CD4-positive, CD25-positive, alpha-beta regulatory T cell (primary cell): ENCODE results near the gene RPL3. TPM values are rescaled to one million over a fixed set of nuclear protein-coding genes. Genes with fewer than 3 reads are reported as not detected.
A peak's percentile ranks its signal among the peaks of the same experiment; 100 is the strongest.

ENCODE experiments used
- ATAC-seq, 2 donors: fragments of 150-1000 bp; cut with Tn5 transposase; one replicate each; pipeline ENCODE4 v1.10.0; 2021; ENCODE audit warnings: low read depth in 2 of 2, moderate number of reproducible peaks in 2 of 2, moderate library complexity in 1 of 2
- DNase-seq, 3 donors: peaks; one replicate each; pipeline versions ENCODE4 v3.0.0 to v3.0.0-alpha.2; 2012 to 2022; ENCODE audit warnings: mixed read lengths in 1 of 3
- H3K27ac ChIP-seq: one replicate; pipeline ENCODE4 v1.7.0; 2013; ENCODE audit warnings: mild to moderate bottlenecking, low read length; ENCODE audit not compliant: insufficient read depth, poor library complexity, severe bottlenecking
- H3K27me3 ChIP-seq: one replicate; pipeline ENCODE4 v1.7.0; 2013; ENCODE audit warnings: low read length; ENCODE audit not compliant: control insufficient read depth, insufficient read depth
- H3K36me3 ChIP-seq: one replicate; pipeline ENCODE4 v1.7.0; 2013; ENCODE audit warnings: mild to moderate bottlenecking, low read length, moderate library complexity; ENCODE audit not compliant: control insufficient read depth, insufficient read depth
- H3K4me1 ChIP-seq: 2 replicates; pipeline ENCODE4 v1.7.0; 2013; ENCODE audit warnings: mild to moderate bottlenecking, low read length; ENCODE audit not compliant: insufficient read depth, control insufficient read depth, poor library complexity, severe bottlenecking
- H3K4me3 ChIP-seq: one replicate; pipeline ENCODE4 v1.7.0; 2013; ENCODE audit warnings: low read depth, mild to moderate bottlenecking, low read length, moderate library complexity
- H3K9me3 ChIP-seq, 2 experiments: 1 replicate in 1 of 2; 2 replicates in 1 of 2; pipeline ENCODE4 v1.7.0; 2013; ENCODE audit warnings: low read length in 2 of 2, mild to moderate bottlenecking in 1 of 2, moderate library complexity in 1 of 2; ENCODE audit not compliant: control insufficient read depth in 2 of 2
- H3K27ac Mint-ChIP-seq, 3 donors: one replicate each; pipeline ENCODE4 v1.8.0; 2020 to 2022; ENCODE audit warnings: mild to moderate bottlenecking in 3 of 3, mixed read lengths in 3 of 3, moderate library complexity in 2 of 3
- H3K27me3 Mint-ChIP-seq: one replicate; pipeline ENCODE4 v1.8.0; 2022; ENCODE audit warnings: mild to moderate bottlenecking, mixed read lengths
- H3K36me3 Mint-ChIP-seq: one replicate; pipeline ENCODE4 v1.8.0; 2020; ENCODE audit warnings: mixed read lengths
- H3K4me1 Mint-ChIP-seq, 4 donors: one replicate each; pipeline ENCODE4 v1.8.0; 2020 to 2022; ENCODE audit warnings: mixed read lengths in 4 of 4, mild to moderate bottlenecking in 1 of 4
- H3K4me3 Mint-ChIP-seq, 4 donors: one replicate each; pipeline ENCODE4 v1.8.0; 2020 to 2022; ENCODE audit warnings: mild to moderate bottlenecking in 4 of 4, mixed read lengths in 4 of 4, moderate library complexity in 3 of 4
- H3K9me3 Mint-ChIP-seq, 7 donors: one replicate each; pipeline ENCODE4 v1.8.0; 2020 to 2022; ENCODE audit warnings: mixed read lengths in 7 of 7, mild to moderate bottlenecking in 3 of 7, moderate library complexity in 2 of 7
- polyA plus RNA-seq, 4 donors: library from polyadenylated mRNA; unstranded; fragments of 300-500 nt; fragmentation: Illumina TruSeq; gene quantifications; one replicate each; pipeline ENCODE4 v1.2.3, GENCODE V29; 2021
- total RNA-seq: library from RNA; stranded (reverse); gene quantifications from one replicate; pipeline ENCODE4 v1.2.3, GENCODE V29; 2022

The RPL3 gene
- total and polyA plus RNA-seq, 5 donors from 2014 or later: 1,978 to 4,217 (median 2,589) TPM

DNA sequence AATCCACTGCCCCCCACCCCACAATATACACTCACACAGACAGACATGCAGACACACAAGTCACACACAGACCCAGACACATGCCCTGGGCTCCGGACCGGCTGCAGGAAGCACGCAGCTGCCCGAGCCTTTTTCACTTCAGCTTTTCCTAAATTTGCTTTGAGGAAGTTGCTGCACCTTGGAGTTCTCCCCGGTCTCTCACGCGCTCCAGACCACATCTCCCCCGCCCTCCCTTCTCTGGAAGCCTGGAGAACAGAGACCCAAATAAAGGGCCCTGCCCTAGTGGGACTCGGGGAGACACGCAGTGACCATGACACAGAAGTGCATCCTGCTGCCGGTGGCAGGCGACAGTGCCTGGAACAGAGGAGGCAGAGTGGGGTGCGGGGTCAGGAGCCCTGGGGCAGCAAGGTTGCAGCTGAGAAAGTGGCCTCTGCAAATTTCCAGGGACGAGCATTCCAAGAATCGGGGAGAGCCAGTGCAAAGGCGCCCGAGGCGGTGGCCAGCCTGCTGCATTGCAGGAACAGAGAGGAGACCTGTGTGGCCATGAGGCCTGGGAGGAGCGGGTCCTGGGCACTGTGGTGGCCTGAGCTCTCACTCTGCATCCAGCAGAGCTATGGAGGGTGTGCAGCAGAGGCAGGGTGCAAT lies 19.1 kb downstream of the RPL3 start:
- H3K27me3 ChIP-seq: no peaks in the 10 kb centered on the region
- Mint-ChIP-seq H3K4me1 (peaks cover 0 to 7% (median 0%) of the 10 kb centered on the region in 4 donors), H3K27me3 (peaks cover 11% of the 10 kb centered on the region), H3K4me3 (no peak overlapping the region), H3K27ac (no peak overlapping the region), H3K36me3 (no peaks in the 10 kb centered on the region), H3K9me3 (peaks cover 0 to 1% (median 0%) of the 10 kb centered on the region in 7 donors)
- no peak overlapping the region for H3K27ac ChIP-seq
- no peaks in the 10 kb centered on the region for H3K4me1 ChIP-seq
- no peaks in the 10 kb centered on the region for H3K36me3 ChIP-seq
- ATAC-seq (peak in 1 of 2 donors; percentile 32), DNase-seq (no peak)
- H3K4me3 ChIP-seq: no peak overlapping the region
- no peaks in the 10 kb centered on the region for H3K9me3 ChIP-seq

DNA sequence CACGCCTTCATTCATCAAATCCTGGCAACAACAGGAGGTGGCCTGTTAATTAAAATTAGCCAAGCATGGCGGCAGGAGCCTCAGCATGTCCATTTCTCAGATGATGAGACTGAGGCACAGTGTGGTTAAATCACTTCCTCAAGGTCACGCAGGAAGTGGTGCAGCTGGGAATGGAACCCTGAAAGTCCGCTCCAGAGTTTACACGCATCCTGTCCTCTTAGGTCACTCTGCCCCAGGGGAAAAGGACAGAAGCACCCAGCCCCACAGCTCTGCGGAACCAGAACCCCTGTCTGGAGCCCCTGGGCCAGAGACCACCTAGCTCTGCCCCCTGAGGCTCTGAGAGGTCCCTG lies 19.6 kb downstream of the RPL3 start:
- H3K4me3 ChIP-seq: no peak overlapping the region
- ATAC-seq (no peak), DNase-seq (no peak)
- no peaks in the 10 kb centered on the region for H3K36me3 Mint-ChIP-seq
- no peaks in the 10 kb centered on the region for H3K9me3 ChIP-seq
- no peak overlapping the region for H3K4me3 Mint-ChIP-seq
- peaks cover 0 to 7% (median 0%) of the 10 kb centered on the region in 4 donors for H3K4me1 Mint-ChIP-seq
- no peaks in the 10 kb centered on the region for H3K36me3 ChIP-seq
- no peak overlapping the region for H3K27ac Mint-ChIP-seq
- no peaks in the 10 kb centered on the region for H3K4me1 ChIP-seq
- peaks cover 0 to 1% (median 0%) of the 10 kb centered on the region in 7 donors for H3K9me3 Mint-ChIP-seq
- no peaks in the 10 kb centered on the region for H3K27me3 ChIP-seq
- H3K27me3 Mint-ChIP-seq: peaks cover 11% of the 10 kb centered on the region
- no peak overlapping the region for H3K27ac ChIP-seq

DNA sequence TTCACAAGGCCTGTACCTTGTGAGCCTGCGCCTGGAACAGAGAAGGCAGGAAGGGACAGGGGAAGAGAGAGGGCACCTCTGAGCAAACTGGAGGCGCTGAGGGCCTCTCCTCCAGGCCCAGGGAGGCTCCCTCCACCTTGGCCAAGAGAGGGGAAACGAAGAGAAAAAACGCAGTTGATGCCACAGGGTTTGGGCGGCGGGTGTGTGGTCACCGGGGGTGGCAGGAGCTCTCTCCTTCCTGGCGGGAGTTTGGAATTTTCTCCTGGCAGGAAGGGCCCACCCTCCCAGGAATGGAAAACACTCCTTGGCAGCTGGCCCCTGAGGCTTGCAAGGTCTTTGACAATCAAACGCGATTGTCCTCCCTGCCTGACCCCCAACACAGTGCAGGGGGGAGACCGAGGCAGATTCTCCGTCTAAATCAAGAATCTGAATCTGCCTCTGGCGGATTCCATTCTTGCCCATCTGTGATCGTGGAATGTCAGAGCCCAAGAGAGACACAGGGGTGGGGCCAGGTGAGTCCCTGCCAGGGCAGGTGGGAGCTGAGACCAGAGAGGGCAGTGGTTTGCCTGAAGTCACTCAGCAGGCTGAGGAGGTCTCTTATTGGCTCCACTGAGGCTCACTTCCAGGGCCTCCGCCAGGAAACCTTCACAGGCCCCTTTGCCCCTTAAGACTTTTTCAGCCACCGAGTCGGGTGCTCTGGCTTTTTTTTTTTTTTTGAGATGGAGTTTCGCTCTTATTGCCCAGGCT lies 21.0 kb downstream of the RPL3 start:
- H3K27me3 Mint-ChIP-seq: peaks cover 11% of the 10 kb centered on the region
- H3K4me1 ChIP-seq: no peaks in the 10 kb centered on the region
- no peak overlapping the region for H3K27ac Mint-ChIP-seq
- H3K36me3 ChIP-seq: no peaks in the 10 kb centered on the region
- DNase-seq (no peak), ATAC-seq (no peak)
- H3K4me3 ChIP-seq: no peak overlapping the region
- H3K27me3 ChIP-seq: no peaks in the 10 kb centered on the region
- no peaks in the 10 kb centered on the region for H3K9me3 ChIP-seq
- H3K4me1 Mint-ChIP-seq: peaks cover 0 to 7% (median under 1%) of the 10 kb centered on the region in 4 donors
- peaks cover 0 to 1% (median 0%) of the 10 kb centered on the region in 7 donors for H3K9me3 Mint-ChIP-seq
- H3K27ac ChIP-seq: no peak overlapping the region
- H3K36me3 Mint-ChIP-seq: no peaks in the 10 kb centered on the region
- H3K4me3 Mint-ChIP-seq: no peak overlapping the region

DNA sequence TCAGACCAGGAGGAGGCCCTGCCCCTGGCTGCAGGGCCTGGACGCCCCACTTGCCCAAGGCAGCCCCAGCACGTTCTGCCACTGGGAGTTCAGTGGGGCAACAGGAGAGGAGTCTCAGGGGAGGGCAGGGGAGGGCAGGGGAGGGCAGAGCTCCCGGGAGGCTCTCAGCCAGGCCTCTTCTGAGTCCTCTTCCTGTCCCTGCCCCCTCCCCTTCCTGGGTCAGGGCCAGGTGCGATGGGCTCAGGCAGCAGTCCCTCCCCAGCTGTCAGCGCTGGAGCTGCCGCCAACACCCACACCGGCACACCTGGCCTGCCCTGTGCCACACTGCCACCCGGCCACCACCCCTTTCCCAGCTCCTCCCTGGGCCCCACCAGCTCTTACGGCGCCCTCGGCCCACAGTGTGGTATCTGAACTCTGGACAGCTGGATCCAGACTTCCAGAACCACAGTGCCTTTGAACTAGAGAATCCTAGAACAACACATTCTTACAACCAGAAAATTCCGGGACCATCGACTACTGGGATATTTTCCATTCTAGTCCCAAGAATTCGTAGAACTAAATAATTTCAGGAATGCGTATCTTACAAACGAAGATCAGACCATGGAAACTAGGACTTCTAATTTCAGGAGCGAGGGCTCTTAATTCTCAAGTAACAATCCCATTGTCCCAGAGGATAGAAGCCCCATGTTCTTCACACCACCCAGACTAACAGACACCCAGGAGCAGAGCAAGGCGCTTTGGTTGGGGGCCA lies 21.8 kb downstream of the RPL3 start:
- no peak overlapping the region for H3K27ac ChIP-seq
- H3K4me3 ChIP-seq: no peak overlapping the region
- DNase-seq (no peak), ATAC-seq (no peak)
- H3K27me3 Mint-ChIP-seq: peaks cover 11% of the 10 kb centered on the region
- no peak overlapping the region for H3K27ac Mint-ChIP-seq
- no peaks in the 10 kb centered on the region for H3K27me3 ChIP-seq
- H3K9me3 Mint-ChIP-seq: peaks cover 0 to 1% (median 0%) of the 10 kb centered on the region in 7 donors
- no peaks in the 10 kb centered on the region for H3K4me1 ChIP-seq
- peaks cover 0 to 7% (median under 1%) of the 10 kb centered on the region in 4 donors for H3K4me1 Mint-ChIP-seq
- no peaks in the 10 kb centered on the region for H3K36me3 ChIP-seq
- no peaks in the 10 kb centered on the region for H3K9me3 ChIP-seq
- H3K4me3 Mint-ChIP-seq: no peak overlapping the region
- no peaks in the 10 kb centered on the region for H3K36me3 Mint-ChIP-seq

DNA sequence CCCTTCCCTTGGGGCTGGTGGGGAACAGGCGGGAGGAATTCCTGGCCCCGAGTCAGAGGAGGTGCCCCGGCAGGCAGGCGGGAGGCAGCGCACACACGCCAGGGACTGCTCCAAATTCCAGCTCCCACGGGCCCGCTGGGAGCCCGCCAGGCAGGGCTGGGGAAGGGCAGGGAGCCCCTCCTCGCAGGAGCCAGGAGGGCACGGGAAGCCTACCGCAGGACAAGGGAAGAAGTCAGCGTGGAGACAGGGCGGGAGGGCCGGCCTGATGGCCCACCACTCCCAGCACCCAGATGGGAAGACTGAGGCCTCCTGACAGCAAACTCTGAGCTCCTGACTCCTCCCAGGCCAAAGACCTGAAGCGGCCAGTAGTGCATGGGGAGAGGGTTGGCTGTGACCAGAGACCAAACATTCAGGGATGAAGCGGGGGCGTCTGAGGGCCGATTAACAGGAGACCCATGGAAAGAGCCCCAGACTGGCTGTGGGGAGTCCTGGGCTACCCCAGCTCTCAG lies 22.4 kb downstream of the RPL3 start:
- H3K27me3 Mint-ChIP-seq: peaks cover 11% of the 10 kb centered on the region
- no peak for ATAC-seq
- H3K36me3 ChIP-seq: no peaks in the 10 kb centered on the region
- H3K4me1 ChIP-seq: no peaks in the 10 kb centered on the region
- no peak overlapping the region for H3K27ac Mint-ChIP-seq
- H3K9me3 ChIP-seq: no peaks in the 10 kb centered on the region
- H3K27me3 ChIP-seq: no peaks in the 10 kb centered on the region
- no peak overlapping the region for H3K27ac ChIP-seq
- no peak for DNase-seq
- H3K4me1 Mint-ChIP-seq: peaks cover 0 to 7% (median under 1%) of the 10 kb centered on the region in 4 donors
- H3K9me3 Mint-ChIP-seq: peaks cover 0 to 1% (median 0%) of the 10 kb centered on the region in 7 donors
- H3K4me3 Mint-ChIP-seq: no peak overlapping the region
- no peaks in the 10 kb centered on the region for H3K36me3 Mint-ChIP-seq
- H3K4me3 ChIP-seq: no peak overlapping the region

DNA sequence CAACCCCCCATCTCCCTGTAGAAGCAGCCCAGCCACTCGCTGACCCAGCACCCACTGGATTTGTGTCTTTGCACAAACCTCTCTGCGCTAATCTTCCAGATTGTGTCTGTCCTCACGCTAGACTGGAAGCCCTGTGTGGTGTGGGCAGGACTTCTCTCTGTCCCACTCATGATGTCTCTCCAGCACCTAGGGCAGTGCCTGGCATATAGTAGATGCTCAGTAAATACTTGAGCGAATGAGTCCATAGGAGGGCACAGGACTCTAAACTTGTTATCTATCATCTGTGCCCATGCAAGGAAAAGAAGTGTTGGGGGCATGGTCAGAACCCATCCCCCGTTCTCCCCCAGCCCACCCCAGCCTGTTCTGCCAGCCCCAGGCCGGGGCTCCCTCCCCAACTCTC lies 22.9 kb downstream of the RPL3 start:
- H3K9me3 ChIP-seq: no peaks in the 10 kb centered on the region
- Mint-ChIP-seq H3K27ac (peak overlapping the region in 1 of 3 donors; percentile 42), H3K4me3 (no peak overlapping the region), H3K9me3 (peaks cover 0 to 1% (median 0%) of the 10 kb centered on the region in 7 donors), H3K27me3 (peaks cover 11% of the 10 kb centered on the region), H3K36me3 (no peaks in the 10 kb centered on the region), H3K4me1 (peaks cover 0 to 7% (median under 1%) of the 10 kb centered on the region in 4 donors)
- H3K27ac ChIP-seq: no peak overlapping the region
- H3K4me1 ChIP-seq: no peaks in the 10 kb centered on the region
- ATAC-seq (no peak), DNase-seq (no peak)
- no peaks in the 10 kb centered on the region for H3K27me3 ChIP-seq
- H3K36me3 ChIP-seq: no peaks in the 10 kb centered on the region
- H3K4me3 ChIP-seq: no peak overlapping the region

DNA sequence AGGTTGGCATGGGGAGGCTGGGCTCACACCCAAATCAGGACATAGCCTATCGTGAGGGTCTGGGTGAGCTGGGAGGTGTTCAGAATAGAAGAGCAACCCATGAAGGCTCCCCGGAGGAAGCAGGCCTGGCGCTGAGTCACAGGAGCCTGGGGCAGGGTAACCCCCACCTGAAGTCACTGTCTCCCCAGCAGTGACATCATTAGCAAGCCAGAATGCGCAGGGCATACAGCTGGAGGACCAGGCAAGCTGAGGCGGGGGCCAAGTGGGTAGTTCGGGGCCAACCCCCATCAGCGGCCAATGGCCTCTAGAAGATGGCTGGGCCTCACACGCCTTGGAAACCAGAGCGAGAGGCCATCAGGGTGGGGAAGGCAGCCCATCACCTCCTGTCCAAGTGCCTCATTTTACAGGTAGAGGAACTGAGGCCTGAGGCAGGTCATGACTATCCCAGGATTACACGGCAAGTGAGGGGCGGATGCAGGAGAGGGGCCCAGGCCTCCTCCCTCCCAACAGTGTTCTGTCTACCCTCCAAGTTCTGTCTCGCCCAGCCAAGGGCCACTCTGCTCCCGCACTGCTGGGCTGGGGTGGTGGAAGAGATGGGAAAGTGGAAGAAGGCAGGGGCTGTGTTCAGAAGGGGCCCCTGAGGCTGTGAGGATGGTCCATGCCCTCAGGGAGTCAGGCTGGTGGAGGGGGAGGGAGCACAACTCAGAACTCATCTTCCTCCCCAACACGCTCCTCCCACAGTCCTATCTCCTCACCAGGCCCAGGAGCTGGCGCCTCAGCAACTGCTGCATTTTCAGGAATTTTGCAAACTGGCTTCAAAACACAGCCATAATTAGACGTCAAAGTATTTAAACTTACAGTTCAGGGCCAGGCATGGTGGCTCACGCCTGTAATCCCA lies 24.6 kb downstream of the RPL3 start:
- Histone ChIP-seq H3K36me3 (no peaks in the 10 kb centered on the region), H3K4me1 (no peaks in the 10 kb centered on the region), H3K27ac (no peak overlapping the region), H3K4me3 (no peak overlapping the region), H3K27me3 (no peaks in the 10 kb centered on the region), H3K9me3 (no peaks in the 10 kb centered on the region)
- ATAC-seq (no peak), DNase-seq (no peak)
- peaks cover 0 to 1% (median 0%) of the 10 kb centered on the region in 7 donors for H3K9me3 Mint-ChIP-seq
- peaks cover 0 to 2% (median under 1%) of the 10 kb centered on the region in 4 donors for H3K4me1 Mint-ChIP-seq
- H3K4me3 Mint-ChIP-seq: no peak overlapping the region
- H3K27me3 Mint-ChIP-seq: peaks cover 7% of the 10 kb centered on the region
- peak overlapping the region in 1 of 3 donors; percentile 20 for H3K27ac Mint-ChIP-seq
- H3K36me3 Mint-ChIP-seq: no peaks in the 10 kb centered on the region
